ENCODE measurements around the gene GLI3.
A peak's percentile ranks its signal among the peaks of the same experiment; 100 is the strongest.

GLI3 gene

GRCh38 chr7:42096681-42097561, 140.1 kb downstream of the GLI3 start:
- no peaks in the 10 kb centered on the region for H3K27me3 ChIP-seq (ENCODE audit: control insufficient read depth in 1 of 2, insufficient read depth in 2 of 2, low read length in 2 of 2)
- H3K9ac ChIP-seq (ENCODE audit: low read length in 2 of 2) = no peak overlapping the region
- peak overlapping the region; percentile 24 for H3K27ac ChIP-seq (ENCODE audit: low read length)
- no peaks in the 10 kb centered on the region for H3K36me3 ChIP-seq (ENCODE audit: control insufficient read depth in 2 of 2, insufficient read depth in 2 of 2, low read length in 2 of 2)
- H3K9me3 ChIP-seq (ENCODE audit: control insufficient read depth in 2 of 2, low read length in 2 of 2) = no peaks in the 10 kb centered on the region
- peaks cover 25% of the 10 kb centered on the region for H3K4me1 ChIP-seq (ENCODE audit: control insufficient read depth, insufficient read depth, low read length)
- no peak overlapping the region for H3K4me3 ChIP-seq (ENCODE audit: low read length in 2 of 2)

- Histone ChIP-seq H3K9me3 (ENCODE audit: control insufficient read depth in 2 of 2, low read length in 2 of 2) (no peaks in the 10 kb centered on the region), H3K36me3 (ENCODE audit: control insufficient read depth in 2 of 2, insufficient read depth in 2 of 2, low read length in 2 of 2) (no peaks in the 10 kb centered on the region), H3K27me3 (ENCODE audit: control insufficient read depth in 1 of 2, insufficient read depth in 2 of 2, low read length in 2 of 2) (no peaks in the 10 kb centered on the region), H3K4me1 (ENCODE audit: control insufficient read depth, insufficient read depth, low read length) (peaks cover 32% of the 10 kb centered on the region), H3K9ac (ENCODE audit: low read length in 2 of 2) (no peak overlapping the region), H3K4me3 (ENCODE audit: low read length in 2 of 2) (no peak overlapping the region), H3K27ac (ENCODE audit: low read length) (no peak overlapping the region)
Observed at GRCh38 chr7:42096268-42096667, 140.7 kb downstream of the GLI3 start.

GRCh38 chr7:42095791-42096190, 141.2 kb downstream of the GLI3 start:
- Histone ChIP-seq H3K9me3 (ENCODE audit: control insufficient read depth in 2 of 2, low read length in 2 of 2) (no peaks in the 10 kb centered on the region), H3K9ac (ENCODE audit: low read length in 2 of 2) (no peak overlapping the region), H3K36me3 (ENCODE audit: control insufficient read depth in 2 of 2, insufficient read depth in 2 of 2, low read length in 2 of 2) (no peaks in the 10 kb centered on the region), H3K4me1 (ENCODE audit: control insufficient read depth, insufficient read depth, low read length) (peaks cover 36% of the 10 kb centered on the region), H3K27me3 (ENCODE audit: control insufficient read depth in 1 of 2, insufficient read depth in 2 of 2, low read length in 2 of 2) (no peaks in the 10 kb centered on the region), H3K27ac (ENCODE audit: low read length) (no peak overlapping the region), H3K4me3 (ENCODE audit: low read length in 2 of 2) (no peak overlapping the region)

- Histone ChIP-seq H3K4me1 (ENCODE audit: control insufficient read depth, insufficient read depth, low read length) (peaks cover 39% of the 10 kb centered on the region), H3K27ac (ENCODE audit: low read length) (no peak overlapping the region), H3K9ac (ENCODE audit: low read length in 2 of 2) (no peak overlapping the region), H3K9me3 (ENCODE audit: control insufficient read depth in 2 of 2, low read length in 2 of 2) (no peaks in the 10 kb centered on the region), H3K4me3 (ENCODE audit: low read length in 2 of 2) (no peak overlapping the region), H3K27me3 (ENCODE audit: control insufficient read depth in 1 of 2, insufficient read depth in 2 of 2, low read length in 2 of 2) (no peaks in the 10 kb centered on the region), H3K36me3 (ENCODE audit: control insufficient read depth in 2 of 2, insufficient read depth in 2 of 2, low read length in 2 of 2) (no peaks in the 10 kb centered on the region)
Observed at GRCh38 chr7:42093349-42093905, 143.6 kb downstream of the GLI3 start.

- Histone ChIP-seq H3K27me3 (ENCODE audit: control insufficient read depth in 1 of 2, insufficient read depth in 2 of 2, low read length in 2 of 2) (no peaks in the 10 kb centered on the region), H3K4me1 (ENCODE audit: control insufficient read depth, insufficient read depth, low read length) (peaks cover 35% of the 10 kb centered on the region), H3K27ac (ENCODE audit: low read length) (peak overlapping the region; percentile 64), H3K36me3 (ENCODE audit: control insufficient read depth in 2 of 2, insufficient read depth in 2 of 2, low read length in 2 of 2) (no peaks in the 10 kb centered on the region), H3K4me3 (ENCODE audit: low read length in 2 of 2) (peak overlapping the region; percentile 0 to 47), H3K9ac (ENCODE audit: low read length in 2 of 2) (peak overlapping the region in 1 of 2 donors; percentile 19), H3K9me3 (ENCODE audit: control insufficient read depth in 2 of 2, low read length in 2 of 2) (no peaks in the 10 kb centered on the region)
Observed at GRCh38 chr7:42091461-42092291, 145.3 kb downstream of the GLI3 start.

- no peak overlapping the region for H3K4me3 ChIP-seq (ENCODE audit: low read length in 2 of 2)
- H3K27ac ChIP-seq (ENCODE audit: low read length) = peak overlapping the region; percentile 64
- H3K9ac ChIP-seq (ENCODE audit: low read length in 2 of 2) = no peak overlapping the region
Observed at GRCh38 chr7:42090806-42091205, 146.2 kb downstream of the GLI3 start.

GRCh38 chr7:42090056-42090455, 147.0 kb downstream of the GLI3 start:
- H3K9ac ChIP-seq (ENCODE audit: low read length in 2 of 2) = no peak overlapping the region
- no peaks in the 10 kb centered on the region for H3K36me3 ChIP-seq (ENCODE audit: control insufficient read depth in 2 of 2, insufficient read depth in 2 of 2, low read length in 2 of 2)
- H3K4me1 ChIP-seq (ENCODE audit: control insufficient read depth, insufficient read depth, low read length) = peaks cover 23% of the 10 kb centered on the region
- H3K9me3 ChIP-seq (ENCODE audit: control insufficient read depth in 2 of 2, low read length in 2 of 2) = no peaks in the 10 kb centered on the region
- no peak overlapping the region for H3K4me3 ChIP-seq (ENCODE audit: low read length in 2 of 2)
- no peak overlapping the region for H3K27ac ChIP-seq (ENCODE audit: low read length)
- H3K27me3 ChIP-seq (ENCODE audit: control insufficient read depth in 1 of 2, insufficient read depth in 2 of 2, low read length in 2 of 2) = no peaks in the 10 kb centered on the region

More at GRCh38 chr7:42090806-42091205, 146.2 kb downstream of the GLI3 start:
- H3K36me3 ChIP-seq (ENCODE audit: control insufficient read depth in 2 of 2, insufficient read depth in 2 of 2, low read length in 2 of 2) = no peaks in the 10 kb centered on the region
- H3K4me1 ChIP-seq (ENCODE audit: control insufficient read depth, insufficient read depth, low read length) = peaks cover 26% of the 10 kb centered on the region
- H3K9me3 ChIP-seq (ENCODE audit: control insufficient read depth in 2 of 2, low read length in 2 of 2) = no peaks in the 10 kb centered on the region
- H3K27me3 ChIP-seq (ENCODE audit: control insufficient read depth in 1 of 2, insufficient read depth in 2 of 2, low read length in 2 of 2) = no peaks in the 10 kb centered on the region

GRCh38 chr7:42087616-42088015, 149.4 kb downstream of the GLI3 start:
- no peak overlapping the region for H3K9ac ChIP-seq (ENCODE audit: low read length in 2 of 2)
- H3K36me3 ChIP-seq (ENCODE audit: control insufficient read depth in 2 of 2, insufficient read depth in 2 of 2, low read length in 2 of 2) = no peaks in the 10 kb centered on the region
- peaks cover 23% of the 10 kb centered on the region for H3K4me1 ChIP-seq (ENCODE audit: control insufficient read depth, insufficient read depth, low read length)
- no peak overlapping the region for H3K4me3 ChIP-seq (ENCODE audit: low read length in 2 of 2)
- H3K9me3 ChIP-seq (ENCODE audit: control insufficient read depth in 2 of 2, low read length in 2 of 2) = no peaks in the 10 kb centered on the region
- no peaks in the 10 kb centered on the region for H3K27me3 ChIP-seq (ENCODE audit: control insufficient read depth in 1 of 2, insufficient read depth in 2 of 2, low read length in 2 of 2)
- H3K27ac ChIP-seq (ENCODE audit: low read length) = no peak overlapping the region

- no peak overlapping the region for H3K27ac ChIP-seq (ENCODE audit: low read length)
- H3K36me3 ChIP-seq (ENCODE audit: control insufficient read depth in 2 of 2, insufficient read depth in 2 of 2, low read length in 2 of 2) = no peaks in the 10 kb centered on the region
- no peaks in the 10 kb centered on the region for H3K27me3 ChIP-seq (ENCODE audit: control insufficient read depth in 1 of 2, insufficient read depth in 2 of 2, low read length in 2 of 2)
- peaks cover 4% of the 10 kb centered on the region for H3K4me1 ChIP-seq (ENCODE audit: control insufficient read depth, insufficient read depth, low read length)
- no peak overlapping the region for H3K4me3 ChIP-seq (ENCODE audit: low read length in 2 of 2)
- H3K9me3 ChIP-seq (ENCODE audit: control insufficient read depth in 2 of 2, low read length in 2 of 2) = no peaks in the 10 kb centered on the region
- H3K9ac ChIP-seq (ENCODE audit: low read length in 2 of 2) = no peak overlapping the region
Observed at GRCh38 chr7:42085531-42085930, 151.5 kb downstream of the GLI3 start.

- no peak overlapping the region for H3K27ac ChIP-seq (ENCODE audit: low read length)
- no peak overlapping the region for H3K4me3 ChIP-seq (ENCODE audit: low read length in 2 of 2)
- H3K4me1 ChIP-seq (ENCODE audit: control insufficient read depth, insufficient read depth, low read length) = peaks cover 4% of the 10 kb centered on the region
- H3K36me3 ChIP-seq (ENCODE audit: control insufficient read depth in 2 of 2, insufficient read depth in 2 of 2, low read length in 2 of 2) = no peaks in the 10 kb centered on the region
- H3K27me3 ChIP-seq (ENCODE audit: control insufficient read depth in 1 of 2, insufficient read depth in 2 of 2, low read length in 2 of 2) = no peaks in the 10 kb centered on the region
- H3K9ac ChIP-seq (ENCODE audit: low read length in 2 of 2) = no peak overlapping the region
- H3K9me3 ChIP-seq (ENCODE audit: control insufficient read depth in 2 of 2, low read length in 2 of 2) = no peaks in the 10 kb centered on the region
Observed at GRCh38 chr7:42084263-42084662, 152.7 kb downstream of the GLI3 start.

Data from stomach smooth muscle (tissue), 2 donors.